SK-N-SH (cell line): Measurements from ENCODE around the gene ESRRG.

Source experiments
- EP300 ChIP-seq, 2 experiments: IDR thresholded peaks; 2 replicates each; pipeline versions ENCODE4 v1.4.0 to v1.6.1; 2012; ENCODE audit warnings: borderline replicate concordance in 1 of 2, low read depth in 1 of 2, low read length in 1 of 2
- GABPA ChIP-seq: IDR thresholded peaks from 2 replicates; pipeline ENCODE4 v1.4.0; 2012; ENCODE audit warnings: low read depth, mild to moderate bottlenecking
- JUND ChIP-seq: IDR thresholded peaks from 2 replicates; pipeline ENCODE4 v1.4.0; 2012
- POLR2AphosphoS5 ChIP-seq: IDR thresholded peaks from 2 replicates; pipeline ENCODE4 v1.6.1; 2012; ENCODE audit warnings: low read depth, low read length
- RAD21 ChIP-seq: IDR thresholded peaks from 2 replicates; pipeline ENCODE4 v1.6.1; 2012; ENCODE audit warnings: mild to moderate bottlenecking, low read length
- SIN3A ChIP-seq: IDR thresholded peaks from 2 replicates; pipeline ENCODE4 v1.6.1; 2012; ENCODE audit warnings: low read depth, mild to moderate bottlenecking, low read length, moderate library complexity, borderline replicate concordance
- TAF1 ChIP-seq: IDR thresholded peaks from 2 replicates; pipeline ENCODE4 v1.6.1; 2012; ENCODE audit warnings: low read depth, mild to moderate bottlenecking, low read length, moderate library complexity, borderline replicate concordance
- YY1 ChIP-seq: IDR thresholded peaks from 2 replicates; pipeline ENCODE4 v1.4.0; 2012; ENCODE audit warnings: low read depth, mild to moderate bottlenecking
- TF ChIP-seq, protein P1 (sequence below): fragments of 200-600 bp; sonication (generic); IDR thresholded peaks from 2 replicates; pipeline ENCODE4 v1.6.1; 2017; ENCODE audit warnings: antibody characterized with exemption, mild to moderate bottlenecking, moderate library complexity
- TF ChIP-seq, protein P2 (sequence below): IDR thresholded peaks from 2 replicates; pipeline ENCODE4 v1.6.1; 2012; ENCODE audit warnings: mild to moderate bottlenecking, low read depth, low read length, moderate library complexity

DNA sequence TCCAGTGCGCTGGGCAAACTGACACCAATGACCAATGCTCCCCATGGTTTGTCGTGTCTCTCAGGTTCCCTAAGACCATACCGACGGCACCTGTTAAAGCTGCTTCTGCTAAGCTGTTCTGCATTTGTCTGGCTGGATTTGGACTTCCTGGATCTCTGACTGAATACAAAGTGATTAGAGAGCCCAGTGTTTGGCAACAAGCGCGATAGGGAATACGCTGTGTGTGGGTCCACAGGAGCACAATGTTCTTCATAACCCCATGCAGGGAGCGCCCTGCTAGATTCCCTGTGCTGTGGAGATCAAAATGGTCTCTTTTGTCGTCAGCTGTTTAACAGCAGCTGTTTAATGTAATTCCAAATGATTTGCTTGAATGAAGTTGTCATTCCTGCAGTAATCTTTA, 26.0 kb upstream of the ESRRG start:
- TF ChIP-seq, protein P1, sequence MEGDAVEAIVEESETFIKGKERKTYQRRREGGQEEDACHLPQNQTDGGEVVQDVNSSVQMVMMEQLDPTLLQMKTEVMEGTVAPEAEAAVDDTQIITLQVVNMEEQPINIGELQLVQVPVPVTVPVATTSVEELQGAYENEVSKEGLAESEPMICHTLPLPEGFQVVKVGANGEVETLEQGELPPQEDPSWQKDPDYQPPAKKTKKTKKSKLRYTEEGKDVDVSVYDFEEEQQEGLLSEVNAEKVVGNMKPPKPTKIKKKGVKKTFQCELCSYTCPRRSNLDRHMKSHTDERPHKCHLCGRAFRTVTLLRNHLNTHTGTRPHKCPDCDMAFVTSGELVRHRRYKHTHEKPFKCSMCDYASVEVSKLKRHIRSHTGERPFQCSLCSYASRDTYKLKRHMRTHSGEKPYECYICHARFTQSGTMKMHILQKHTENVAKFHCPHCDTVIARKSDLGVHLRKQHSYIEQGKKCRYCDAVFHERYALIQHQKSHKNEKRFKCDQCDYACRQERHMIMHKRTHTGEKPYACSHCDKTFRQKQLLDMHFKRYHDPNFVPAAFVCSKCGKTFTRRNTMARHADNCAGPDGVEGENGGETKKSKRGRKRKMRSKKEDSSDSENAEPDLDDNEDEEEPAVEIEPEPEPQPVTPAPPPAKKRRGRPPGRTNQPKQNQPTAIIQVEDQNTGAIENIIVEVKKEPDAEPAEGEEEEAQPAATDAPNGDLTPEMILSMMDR: no peak
- TF ChIP-seq TAF1 (no peak), GABPA (no peak), EP300 (IDR thresholded peaks at IDR 0.05; ENCODE audit: borderline replicate concordance in 1 of 2, low read depth in 1 of 2, low read length in 1 of 2) (no peak), YY1 (no peak), RAD21 (no peak), SIN3A (no peak), POLR2AphosphoS5 (no peak), JUND (no peak)
- TF ChIP-seq, protein P2, sequence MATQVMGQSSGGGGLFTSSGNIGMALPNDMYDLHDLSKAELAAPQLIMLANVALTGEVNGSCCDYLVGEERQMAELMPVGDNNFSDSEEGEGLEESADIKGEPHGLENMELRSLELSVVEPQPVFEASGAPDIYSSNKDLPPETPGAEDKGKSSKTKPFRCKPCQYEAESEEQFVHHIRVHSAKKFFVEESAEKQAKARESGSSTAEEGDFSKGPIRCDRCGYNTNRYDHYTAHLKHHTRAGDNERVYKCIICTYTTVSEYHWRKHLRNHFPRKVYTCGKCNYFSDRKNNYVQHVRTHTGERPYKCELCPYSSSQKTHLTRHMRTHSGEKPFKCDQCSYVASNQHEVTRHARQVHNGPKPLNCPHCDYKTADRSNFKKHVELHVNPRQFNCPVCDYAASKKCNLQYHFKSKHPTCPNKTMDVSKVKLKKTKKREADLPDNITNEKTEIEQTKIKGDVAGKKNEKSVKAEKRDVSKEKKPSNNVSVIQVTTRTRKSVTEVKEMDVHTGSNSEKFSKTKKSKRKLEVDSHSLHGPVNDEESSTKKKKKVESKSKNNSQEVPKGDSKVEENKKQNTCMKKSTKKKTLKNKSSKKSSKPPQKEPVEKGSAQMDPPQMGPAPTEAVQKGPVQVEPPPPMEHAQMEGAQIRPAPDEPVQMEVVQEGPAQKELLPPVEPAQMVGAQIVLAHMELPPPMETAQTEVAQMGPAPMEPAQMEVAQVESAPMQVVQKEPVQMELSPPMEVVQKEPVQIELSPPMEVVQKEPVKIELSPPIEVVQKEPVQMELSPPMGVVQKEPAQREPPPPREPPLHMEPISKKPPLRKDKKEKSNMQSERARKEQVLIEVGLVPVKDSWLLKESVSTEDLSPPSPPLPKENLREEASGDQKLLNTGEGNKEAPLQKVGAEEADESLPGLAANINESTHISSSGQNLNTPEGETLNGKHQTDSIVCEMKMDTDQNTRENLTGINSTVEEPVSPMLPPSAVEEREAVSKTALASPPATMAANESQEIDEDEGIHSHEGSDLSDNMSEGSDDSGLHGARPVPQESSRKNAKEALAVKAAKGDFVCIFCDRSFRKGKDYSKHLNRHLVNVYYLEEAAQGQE: no peak
